C4-2B (cell line): Measurements from ENCODE around the gene TERC.

ENCODE experiments used
- CTCF ChIP-seq: fragments of 450-650 bp; conservative IDR thresholded peaks from 2 replicates; pipeline ENCODE4 v1.5.1; 2017; ENCODE audit warnings: mild to moderate bottlenecking
- ZFX ChIP-seq: fragments of 450-650 bp; IDR thresholded peaks from 2 replicates; pipeline ENCODE4 v1.6.1; 2017

GRCh38 chr3:169764312-169764881 is 463 bp downstream of the TERC start:
- no peak for TF ChIP-seq CTCF
- peak; percentile 85; the same call in 1 of the 2 replicates for TF ChIP-seq ZFX
